ENCODE results near the gene FRMD3. TPM values are rescaled to one million over a fixed set of nuclear protein-coding genes. Genes with fewer than 3 reads are reported as not detected.

The FRMD3 gene
- total and polyA plus RNA-seq, 7 donors: 5.9 to 27.4 (median 8.3) TPM

DNA sequence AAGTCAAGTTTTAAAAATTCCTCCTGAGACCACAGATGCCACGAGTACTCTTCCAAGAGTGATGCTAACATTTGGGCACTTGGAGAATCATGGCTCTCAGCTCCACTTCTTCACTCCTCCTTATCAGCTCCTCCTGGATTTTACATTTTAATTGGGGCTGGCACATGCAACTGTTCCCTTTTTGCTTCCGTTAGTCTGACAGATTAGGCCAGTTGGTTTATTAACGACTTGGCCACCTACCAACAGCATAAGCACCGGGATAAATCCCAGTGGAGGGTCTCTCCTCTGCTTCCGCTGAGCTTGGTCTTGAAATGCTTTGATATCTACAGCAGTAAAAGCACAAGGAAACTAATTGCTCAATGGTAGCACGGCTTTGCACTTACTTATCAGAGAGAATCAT, 340.6 kb downstream of the FRMD3 start:
- Histone ChIP-seq H3K4me1 (no peaks in the 10 kb centered on the region), H3K27me3 (peaks cover 0 to 12% (median 0%) of the 10 kb centered on the region in 3 donors), H3K27ac (no peak overlapping the region), H3K4me3 (no peak overlapping the region), H3K36me3 (no peaks in the 10 kb centered on the region), H3K9me3 (no peaks in the 10 kb centered on the region)
- DNase-seq: no peak
- WGBS, 2 donors: 36 to 40% methylated on average over 6 of the region's 6 CpGs
- TF ChIP-seq, protein P1, sequence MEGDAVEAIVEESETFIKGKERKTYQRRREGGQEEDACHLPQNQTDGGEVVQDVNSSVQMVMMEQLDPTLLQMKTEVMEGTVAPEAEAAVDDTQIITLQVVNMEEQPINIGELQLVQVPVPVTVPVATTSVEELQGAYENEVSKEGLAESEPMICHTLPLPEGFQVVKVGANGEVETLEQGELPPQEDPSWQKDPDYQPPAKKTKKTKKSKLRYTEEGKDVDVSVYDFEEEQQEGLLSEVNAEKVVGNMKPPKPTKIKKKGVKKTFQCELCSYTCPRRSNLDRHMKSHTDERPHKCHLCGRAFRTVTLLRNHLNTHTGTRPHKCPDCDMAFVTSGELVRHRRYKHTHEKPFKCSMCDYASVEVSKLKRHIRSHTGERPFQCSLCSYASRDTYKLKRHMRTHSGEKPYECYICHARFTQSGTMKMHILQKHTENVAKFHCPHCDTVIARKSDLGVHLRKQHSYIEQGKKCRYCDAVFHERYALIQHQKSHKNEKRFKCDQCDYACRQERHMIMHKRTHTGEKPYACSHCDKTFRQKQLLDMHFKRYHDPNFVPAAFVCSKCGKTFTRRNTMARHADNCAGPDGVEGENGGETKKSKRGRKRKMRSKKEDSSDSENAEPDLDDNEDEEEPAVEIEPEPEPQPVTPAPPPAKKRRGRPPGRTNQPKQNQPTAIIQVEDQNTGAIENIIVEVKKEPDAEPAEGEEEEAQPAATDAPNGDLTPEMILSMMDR (IDR thresholded peaks at IDR 0.05): no peak
- TF ChIP-seq POLR2AphosphoS5 (IDR thresholded peaks at IDR 0.05) (no peak), EP300 (IDR thresholded peaks at IDR 0.05) (no peak), POLR2A (IDR thresholded peaks at IDR 0.05) (no peak)
- intact Hi-C loops (cut with DNase I): no loop called here

DNA sequence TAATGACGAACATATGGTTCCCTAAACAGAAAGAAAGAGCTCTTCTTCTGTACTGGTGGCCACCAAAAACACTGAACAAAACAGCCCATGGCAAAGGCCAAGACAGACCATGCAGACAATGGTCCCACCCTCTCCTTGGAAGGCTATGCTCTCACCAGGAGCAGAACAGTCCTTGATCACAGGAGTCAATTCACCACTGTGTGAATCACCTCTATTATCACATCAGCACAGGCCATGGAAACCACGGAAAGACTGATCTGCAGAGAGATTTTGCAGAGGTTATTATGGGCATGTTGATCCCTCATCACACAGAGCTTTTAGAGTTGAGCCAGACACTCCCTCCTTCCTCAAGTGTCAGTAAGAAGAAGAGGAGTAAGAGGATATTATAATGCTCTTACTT, 341.3 kb downstream of the FRMD3 start:
- intact Hi-C loops (cut with DNase I): no loop called here
- Histone ChIP-seq H3K9me3 (no peaks in the 10 kb centered on the region), H3K27ac (no peak overlapping the region), H3K27me3 (peaks cover 0 to 12% (median 0%) of the 10 kb centered on the region in 3 donors), H3K4me3 (no peak overlapping the region), H3K36me3 (no peaks in the 10 kb centered on the region), H3K4me1 (no peaks in the 10 kb centered on the region)
- WGBS, 2 donors: 83 to 85% methylated on average over 2 of the region's 2 CpGs
- no peak for DNase-seq
- TF ChIP-seq POLR2AphosphoS5 (IDR thresholded peaks at IDR 0.05): no peak
- TF ChIP-seq POLR2A (IDR thresholded peaks at IDR 0.05): no peak
- TF ChIP-seq, protein P1 (IDR thresholded peaks at IDR 0.05): no peak
- no peak for TF ChIP-seq EP300 (IDR thresholded peaks at IDR 0.05)

Small RNAs within 50 kb of the gene (small RNA-seq; reads per million reads assigned to genes)
- gene AL137847.3: 0 reads per million in 3 donors
- gene RN7SKP242: 0 reads per million in 3 donors
- gene RNU4-29P: 0 reads per million in 3 donors

Other genes with a start within 250 kb of the FRMD3 start
- 10 to 100 TPM in 1 of 4 donors, 1 to 10 TPM in 3; 3.3 to 11.8 (median 5.9) TPM for gene IDNK, start 84.7 kb upstream of the FRMD3 start, total RNA-seq
- gene IDNK, start 84.7 kb upstream of the FRMD3 start, polyA plus RNA-seq: 10 to 100 TPM in 2 of 3 donors, 1 to 10 TPM in 1; 9.4 to 22.2 (median 19.2) TPM
- gene UBQLN1, start 169.6 kb upstream of the FRMD3 start, total RNA-seq: 100 to 1,000 TPM in 3 of 4 donors, 10 to 100 TPM in 1; 96.1 to 113 (median 105) TPM
- gene UBQLN1, start 169.6 kb upstream of the FRMD3 start, polyA plus RNA-seq: 10 to 100 TPM; 33.0 to 46.5 (median 40.2) TPM